Measurements from ENCODE around the gene NRK. TPM values are rescaled to one million over a fixed set of nuclear protein-coding genes. Genes with fewer than 3 reads are reported as not detected.

The NRK gene, protein sequence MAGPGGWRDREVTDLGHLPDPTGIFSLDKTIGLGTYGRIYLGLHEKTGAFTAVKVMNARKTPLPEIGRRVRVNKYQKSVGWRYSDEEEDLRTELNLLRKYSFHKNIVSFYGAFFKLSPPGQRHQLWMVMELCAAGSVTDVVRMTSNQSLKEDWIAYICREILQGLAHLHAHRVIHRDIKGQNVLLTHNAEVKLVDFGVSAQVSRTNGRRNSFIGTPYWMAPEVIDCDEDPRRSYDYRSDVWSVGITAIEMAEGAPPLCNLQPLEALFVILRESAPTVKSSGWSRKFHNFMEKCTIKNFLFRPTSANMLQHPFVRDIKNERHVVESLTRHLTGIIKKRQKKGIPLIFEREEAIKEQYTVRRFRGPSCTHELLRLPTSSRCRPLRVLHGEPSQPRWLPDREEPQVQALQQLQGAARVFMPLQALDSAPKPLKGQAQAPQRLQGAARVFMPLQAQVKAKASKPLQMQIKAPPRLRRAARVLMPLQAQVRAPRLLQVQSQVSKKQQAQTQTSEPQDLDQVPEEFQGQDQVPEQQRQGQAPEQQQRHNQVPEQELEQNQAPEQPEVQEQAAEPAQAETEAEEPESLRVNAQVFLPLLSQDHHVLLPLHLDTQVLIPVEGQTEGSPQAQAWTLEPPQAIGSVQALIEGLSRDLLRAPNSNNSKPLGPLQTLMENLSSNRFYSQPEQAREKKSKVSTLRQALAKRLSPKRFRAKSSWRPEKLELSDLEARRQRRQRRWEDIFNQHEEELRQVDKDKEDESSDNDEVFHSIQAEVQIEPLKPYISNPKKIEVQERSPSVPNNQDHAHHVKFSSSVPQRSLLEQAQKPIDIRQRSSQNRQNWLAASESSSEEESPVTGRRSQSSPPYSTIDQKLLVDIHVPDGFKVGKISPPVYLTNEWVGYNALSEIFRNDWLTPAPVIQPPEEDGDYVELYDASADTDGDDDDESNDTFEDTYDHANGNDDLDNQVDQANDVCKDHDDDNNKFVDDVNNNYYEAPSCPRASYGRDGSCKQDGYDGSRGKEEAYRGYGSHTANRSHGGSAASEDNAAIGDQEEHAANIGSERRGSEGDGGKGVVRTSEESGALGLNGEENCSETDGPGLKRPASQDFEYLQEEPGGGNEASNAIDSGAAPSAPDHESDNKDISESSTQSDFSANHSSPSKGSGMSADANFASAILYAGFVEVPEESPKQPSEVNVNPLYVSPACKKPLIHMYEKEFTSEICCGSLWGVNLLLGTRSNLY (N-terminal part only)
- 0.23 and 0.72 TPM in 2 replicates for total RNA-seq

GRCh38 chrX:105822138-105823091 lies at the start of gene NRK:
Gene NRK, plus strand, starts transcription at chrX:105822539. Its CDS starts 307 bp downstream, at chrX:105822846.

Other genes starting within 250 kb of the NRK start
- not detected in 2 replicates for gene SERPINA7, start 216.2 kb downstream of the NRK start, total RNA-seq

All from hair follicular keratinocyte (primary cell).